GF-D8 (cell line): ENCODE measurements around the gene FFAR2.

Experiments used
- DNase-seq: peaks from one replicate; lab custom pipeline; 2025; lab: John Stamatoyannopoulos, UW

FFAR2 gene

DNA sequence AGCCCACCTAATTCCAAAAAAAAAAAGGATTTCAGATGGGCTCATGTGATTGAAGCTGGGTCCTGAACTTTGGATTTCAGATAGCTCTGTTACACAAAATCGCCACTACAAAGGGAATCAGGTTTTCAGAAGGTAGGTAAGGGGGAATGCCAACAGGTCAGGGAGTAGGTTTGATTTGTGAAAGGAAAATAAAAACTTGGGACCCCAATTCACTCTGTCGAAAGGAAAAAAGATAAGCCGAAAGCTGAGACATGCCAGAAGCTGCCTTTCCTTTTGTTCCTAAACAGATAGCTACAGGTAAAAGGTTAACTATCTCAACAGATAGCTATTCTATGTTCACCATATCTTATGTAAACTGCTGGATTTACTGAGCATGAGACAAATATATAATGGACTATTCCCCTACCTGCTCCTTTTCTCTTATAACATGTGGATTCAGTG is 38.2 kb downstream of the FFAR2 start:
- no peak for DNase-seq

DNA sequence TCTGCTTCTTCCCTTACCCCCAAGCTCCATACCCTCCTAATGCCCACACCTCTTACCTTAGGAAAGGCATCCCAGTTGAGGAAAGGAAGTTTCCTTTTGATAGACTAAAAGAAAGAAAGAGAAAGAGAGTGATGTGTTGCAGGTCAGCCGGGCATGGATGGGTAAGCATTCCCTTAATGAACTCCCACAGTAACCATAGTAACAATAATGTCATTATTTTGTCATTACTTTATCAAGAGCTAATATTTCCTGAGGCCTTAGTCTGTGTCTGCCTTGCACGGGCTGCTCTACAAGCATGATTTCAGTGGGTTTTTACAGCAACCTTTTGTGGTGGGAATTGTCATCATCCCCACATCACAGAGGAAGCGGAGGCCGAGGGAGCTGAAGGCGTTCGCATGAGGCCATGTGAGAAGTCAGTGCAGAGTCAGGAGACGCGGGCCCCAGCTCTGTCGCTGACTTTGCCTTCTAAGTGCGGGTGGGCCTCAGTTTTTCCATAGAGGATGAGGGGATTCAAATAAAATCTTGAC is 39.7 kb downstream of the FFAR2 start:
- no peak for DNase-seq

DNA sequence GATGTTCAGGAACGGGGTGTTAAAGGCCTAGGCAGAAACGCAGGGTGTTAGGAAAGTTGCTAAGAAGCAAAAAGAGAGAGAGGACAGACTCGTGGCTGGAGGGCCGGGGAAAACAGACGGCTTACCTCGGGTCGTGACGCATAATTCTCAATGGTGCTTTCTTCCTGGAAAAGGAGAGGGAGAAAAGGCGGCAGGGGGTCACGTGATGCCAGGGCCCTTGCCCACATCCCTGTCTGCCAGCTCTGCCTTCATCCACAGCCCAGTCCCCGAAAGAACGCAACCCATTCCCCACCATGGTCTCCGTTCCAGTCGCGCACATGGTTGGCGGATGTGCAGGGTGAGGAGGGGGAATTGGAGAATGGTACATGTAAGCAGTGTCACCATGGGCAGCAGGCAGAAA is 40.6 kb downstream of the FFAR2 start:
- no peak for DNase-seq

DNA sequence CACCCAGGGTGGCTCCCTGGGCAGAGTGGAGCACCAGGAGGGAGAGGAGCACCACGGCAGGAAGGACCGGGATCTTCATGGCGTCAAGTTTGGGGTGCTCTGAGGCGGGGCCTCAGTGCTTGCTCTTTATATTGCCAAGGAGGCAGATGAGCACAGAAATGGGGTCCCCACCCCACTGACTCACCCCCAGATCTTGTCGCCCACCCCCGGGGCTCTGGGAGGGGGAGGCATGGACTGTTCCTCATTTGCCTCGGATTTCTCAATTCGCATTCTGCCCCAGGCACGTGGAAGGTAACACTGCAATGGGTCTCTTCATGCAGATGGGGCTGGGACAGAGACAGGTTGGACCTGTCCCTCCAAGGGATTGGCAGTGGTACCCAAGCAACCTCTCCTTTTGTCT is 42.3 kb downstream of the FFAR2 start, which contains the start of gene KRTDAP:
TSS of gene KRTDAP (minus strand) at position 101 of the 400 bp plus-strand sequence. CDS start at position 79, 22 bp downstream.
- no peak for DNase-seq

DNA sequence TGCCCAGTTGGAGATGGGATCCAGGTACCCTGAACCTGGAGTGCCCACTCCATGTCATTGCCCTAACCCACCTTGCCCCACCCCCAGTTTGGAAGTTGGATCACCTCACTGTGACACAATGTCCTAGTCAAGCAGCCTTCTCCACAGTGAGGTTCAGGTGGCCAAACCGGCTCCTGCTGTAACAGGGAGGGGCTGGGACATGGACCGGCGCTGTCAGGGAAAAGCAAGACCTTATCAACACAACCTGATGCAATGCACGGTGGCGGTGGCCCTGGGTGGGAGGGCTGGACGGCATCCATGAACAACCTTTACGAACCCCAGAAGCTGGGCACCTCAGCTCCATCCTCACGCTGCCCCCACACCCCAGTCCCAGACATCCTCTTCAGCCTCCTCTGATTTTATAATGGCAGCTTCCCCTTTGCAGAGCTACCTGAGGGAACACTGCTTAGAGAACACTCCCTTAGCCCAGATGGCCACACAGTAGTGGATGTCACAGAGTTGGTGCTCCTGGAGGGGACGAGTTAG is 43.8 kb downstream of the FFAR2 start:
- DNase-seq = no peak

DNA sequence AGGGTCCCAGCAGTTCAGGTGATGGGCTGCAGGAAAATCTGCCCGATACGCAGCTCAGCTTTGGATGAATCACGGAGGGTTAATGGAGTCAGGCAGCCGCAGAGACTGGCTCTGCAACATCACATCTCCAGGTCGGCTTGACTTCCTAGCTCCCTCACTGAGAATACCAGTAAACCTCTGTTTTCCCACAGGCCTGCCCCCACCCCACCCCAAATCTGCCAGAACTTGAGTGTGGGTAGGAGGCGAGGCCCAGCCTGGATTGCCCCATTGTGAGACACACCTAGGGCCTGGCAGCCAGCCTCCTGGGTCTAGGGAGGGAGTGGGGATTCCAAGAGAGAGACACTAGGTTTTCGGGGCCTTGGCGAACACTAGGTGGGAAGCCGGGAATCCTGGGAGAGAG is 45.9 kb downstream of the FFAR2 start:
- DNase-seq = no peak

DNA sequence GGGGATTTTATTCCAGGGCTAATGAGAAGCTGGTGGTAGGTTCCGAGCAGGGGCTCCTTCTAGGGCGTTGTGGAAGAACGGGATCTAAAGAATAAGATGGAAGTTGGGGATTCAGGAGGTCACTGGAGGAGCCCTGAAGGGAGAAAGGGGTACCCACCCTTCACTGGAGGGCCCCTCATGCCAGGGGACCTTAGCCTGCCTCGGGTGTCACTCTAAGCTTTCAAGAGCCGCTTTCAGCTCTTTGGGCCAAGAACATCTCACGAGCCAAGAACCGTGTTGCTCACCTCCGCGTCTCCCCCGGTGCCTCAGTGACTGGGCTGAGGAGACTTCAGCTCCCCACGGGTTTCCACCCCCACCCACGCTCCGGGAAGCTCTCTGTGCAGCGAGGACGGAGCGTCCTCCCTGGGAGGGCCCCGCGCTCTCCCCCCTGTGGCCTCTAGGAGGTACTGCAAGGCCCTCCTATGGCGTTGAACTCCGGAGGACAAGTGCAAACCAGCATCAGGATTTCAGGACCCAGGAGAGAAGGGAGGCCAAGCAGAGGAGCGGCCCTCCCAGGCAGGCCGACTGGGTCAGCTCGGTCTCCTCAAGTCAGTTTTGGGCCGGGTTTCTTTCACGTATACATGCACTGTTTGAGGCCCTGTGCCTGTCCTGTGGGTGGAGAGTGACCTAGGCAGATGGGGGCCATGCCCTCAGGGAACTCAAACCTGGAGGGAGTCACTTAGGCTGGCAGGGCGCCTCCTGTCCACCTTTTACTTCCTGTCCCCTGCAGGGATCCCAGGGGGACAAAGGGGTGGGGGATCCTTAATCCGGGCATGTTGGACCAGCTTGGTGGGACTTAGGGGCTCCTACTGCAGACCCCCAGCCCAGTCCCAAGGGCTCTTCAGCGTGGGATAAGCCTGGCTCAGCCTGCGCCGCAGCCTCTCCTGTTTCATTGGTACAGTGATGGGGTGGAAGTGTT is 47.3 kb downstream of the FFAR2 start:
- DNase-seq = no peak

DNA sequence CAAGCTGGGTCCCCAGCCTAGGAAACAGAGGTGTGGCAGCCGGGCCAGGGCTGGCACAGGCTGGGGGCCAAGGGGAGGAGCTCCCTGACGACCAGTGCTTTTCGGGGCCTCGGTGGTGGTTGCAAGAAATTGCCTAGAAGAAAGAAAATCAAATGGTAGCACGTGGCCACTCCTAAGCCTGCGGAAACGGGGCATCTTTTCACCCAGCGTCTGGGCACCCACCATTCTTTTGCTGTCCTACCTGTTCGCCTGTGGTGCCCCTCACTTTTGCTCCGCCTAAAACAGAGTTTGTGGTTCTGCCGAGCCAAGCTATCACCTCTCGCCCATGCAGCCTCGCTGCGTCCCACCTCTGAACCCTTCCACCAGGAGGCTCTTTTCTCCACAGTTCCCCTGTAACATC is 49.3 kb downstream of the FFAR2 start:
- DNase-seq = no peak

DNA sequence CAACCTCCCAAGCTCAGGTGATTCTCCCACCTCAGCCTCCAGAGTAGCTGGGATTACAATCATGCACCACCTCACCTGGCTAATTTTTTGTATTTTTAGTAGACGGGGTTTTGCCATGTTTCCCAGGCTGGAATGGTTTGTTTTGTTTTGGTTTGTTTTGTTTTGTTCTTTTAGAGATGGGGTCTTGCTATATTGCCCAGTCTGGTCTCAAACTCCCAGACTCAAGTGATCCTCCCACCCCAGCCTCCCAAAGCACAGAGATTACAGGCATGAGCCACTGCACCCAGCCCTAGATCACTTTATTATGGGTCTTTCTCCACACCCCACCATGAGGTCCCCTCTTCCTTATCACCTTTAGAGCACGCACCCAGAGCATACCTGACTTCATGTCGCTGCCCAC is 50.2 kb downstream of the FFAR2 start:
- DNase-seq = no peak

DNA sequence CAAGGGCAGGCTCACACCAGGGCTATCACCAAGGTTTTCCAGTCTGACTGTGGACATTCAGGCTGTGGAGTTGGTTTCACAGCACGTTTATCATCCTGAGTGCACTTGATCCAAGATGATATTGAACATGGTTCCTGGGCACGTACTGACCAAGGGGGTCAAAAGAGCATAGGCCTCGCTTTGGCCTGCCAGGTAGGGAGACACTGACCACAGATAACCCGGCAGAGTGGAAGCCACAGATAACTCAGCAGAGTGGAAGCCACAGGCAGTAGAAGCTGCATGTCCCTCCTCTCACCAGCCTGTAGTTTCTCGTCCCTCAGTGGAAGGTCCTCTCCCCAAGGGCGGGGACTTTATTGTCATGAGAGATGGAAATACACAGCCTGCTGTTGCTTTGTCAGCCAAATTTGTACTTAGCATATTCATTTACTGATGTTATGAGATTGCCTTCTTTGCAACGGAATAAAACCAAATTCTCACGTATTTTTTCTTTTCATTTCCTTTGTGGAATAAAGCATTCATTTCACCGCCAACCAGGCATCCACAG is 51.0 kb downstream of the FFAR2 start:
- DNase-seq = no peak

DNA sequence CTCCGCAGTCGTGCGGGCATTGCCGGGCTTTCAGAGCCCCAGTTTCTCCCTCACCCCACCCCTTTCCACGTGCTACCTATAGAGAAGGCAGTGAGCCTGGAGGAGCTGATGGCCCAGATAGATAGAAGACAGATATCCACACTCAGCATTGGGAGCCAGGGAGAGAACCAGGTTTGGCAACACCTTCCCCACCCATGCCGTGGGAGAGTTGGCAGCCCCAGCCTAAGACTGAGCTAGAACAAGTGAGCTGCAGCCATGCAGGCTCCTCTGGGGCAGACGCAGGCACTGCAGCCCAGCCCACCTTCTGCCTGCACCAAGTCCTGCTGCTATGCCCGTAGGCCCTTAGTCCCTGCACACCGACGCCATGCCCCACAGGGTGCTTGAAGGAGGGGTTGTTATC is 52.6 kb downstream of the FFAR2 start:
- DNase-seq = no peak
